GM10847 (cell line): ENCODE results near the gene LIN7A.

Source experiments
- POLR2A ChIP-seq: IDR thresholded peaks from 2 replicates; pipeline ENCODE4 v1.6.1; 2011; ENCODE audit not compliant: insufficient read length; ENCODE audit errors: extremely low read depth

The LIN7A gene

GRCh38 chr12:80763874-80764273, 173.9 kb downstream of the LIN7A start:
- no peak for TF ChIP-seq POLR2A

- no peak for TF ChIP-seq POLR2A
Measured at GRCh38 chr12:80761838-80762237, 175.9 kb downstream of the LIN7A start.

GRCh38 chr12:80756875-80757274, 180.9 kb downstream of the LIN7A start:
- no peak for TF ChIP-seq POLR2A

GRCh38 chr12:80754274-80754673, 183.5 kb downstream of the LIN7A start:
- no peak for TF ChIP-seq POLR2A

- no peak for TF ChIP-seq POLR2A
Measured at GRCh38 chr12:80752464-80752863, 185.3 kb downstream of the LIN7A start.

- TF ChIP-seq POLR2A: no peak
Measured at GRCh38 chr12:80749456-80749855, 188.3 kb downstream of the LIN7A start.

- no peak for TF ChIP-seq POLR2A
Measured at GRCh38 chr12:80747800-80748199, 189.9 kb downstream of the LIN7A start.

GRCh38 chr12:80745851-80746505, 191.8 kb downstream of the LIN7A start:
- no peak for TF ChIP-seq POLR2A
